ENCODE data around the gene DGKG. TPM values are rescaled to one million over a fixed set of nuclear protein-coding genes. Genes with fewer than 3 reads are reported as not detected.

DGKG gene
- total and polyA plus RNA-seq, 9 of the 15 experiments (the other 6 are each of a cell fraction or from before 2014, with no cell fraction given) = 0.01 to 0.36 (median 0.15) TPM

DNA sequence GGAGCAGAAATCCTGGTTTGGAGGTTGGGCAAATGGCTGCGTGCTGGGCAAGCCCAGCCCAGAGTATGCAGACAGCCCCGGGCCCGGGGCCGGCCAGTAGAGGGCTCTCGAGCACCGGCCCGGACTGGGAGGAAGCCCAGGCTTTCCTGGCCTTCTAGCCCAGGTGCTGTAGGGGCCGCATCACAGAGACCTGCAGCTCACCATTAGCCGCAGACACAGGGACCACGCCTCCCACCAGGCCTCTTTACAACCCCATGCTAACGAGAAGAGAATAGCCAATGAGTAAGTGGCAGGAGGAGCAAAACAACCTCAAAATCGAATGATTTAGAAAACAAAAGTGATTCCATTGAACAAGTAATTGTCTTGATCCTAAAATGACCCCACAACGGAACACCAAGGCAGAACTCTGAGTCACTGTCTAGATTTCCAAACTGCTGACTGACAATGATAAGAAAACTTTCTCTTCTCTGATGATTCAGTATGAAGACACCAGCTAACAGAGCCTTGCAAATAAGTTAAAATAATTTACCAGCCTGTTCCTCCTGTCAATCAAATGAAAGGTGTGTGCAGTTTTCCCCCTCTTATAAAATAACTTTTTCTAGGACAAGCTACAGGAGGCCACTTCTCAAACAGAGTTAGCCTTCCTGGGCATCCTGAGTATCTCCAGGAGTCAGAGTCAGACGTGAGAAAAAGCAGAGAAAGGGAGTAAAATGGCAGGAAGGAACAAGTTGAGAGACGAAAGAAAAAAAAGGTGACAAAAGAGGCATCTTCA, 102.2 kb downstream of the DGKG start (continued):
- TF ChIP-seq, protein P1, sequence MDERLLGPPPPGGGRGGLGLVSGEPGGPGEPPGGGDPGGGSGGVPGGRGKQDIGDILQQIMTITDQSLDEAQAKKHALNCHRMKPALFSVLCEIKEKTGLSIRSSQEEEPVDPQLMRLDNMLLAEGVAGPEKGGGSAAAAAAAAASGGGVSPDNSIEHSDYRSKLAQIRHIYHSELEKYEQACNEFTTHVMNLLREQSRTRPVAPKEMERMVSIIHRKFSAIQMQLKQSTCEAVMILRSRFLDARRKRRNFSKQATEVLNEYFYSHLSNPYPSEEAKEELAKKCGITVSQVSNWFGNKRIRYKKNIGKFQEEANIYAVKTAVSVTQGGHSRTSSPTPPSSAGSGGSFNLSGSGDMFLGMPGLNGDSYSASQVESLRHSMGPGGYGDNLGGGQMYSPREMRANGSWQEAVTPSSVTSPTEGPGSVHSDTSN (CRISPR knock-in tag; IDR thresholded peaks at IDR 0.05; ENCODE audit: low read depth) = no peak
- TF ChIP-seq, protein P1 (tag; conservative IDR thresholded peaks at IDR 0.05; ENCODE audit: low read depth) = peak; percentile 62
- TF ChIP-seq POLR3G (IDR thresholded peaks at IDR 0.05; ENCODE audit: extremely low read depth, insufficient read length, insufficient replicate concordance) = no peak
- TF ChIP-seq YY1 (IDR thresholded peaks at IDR 0.05; ENCODE audit: borderline replicate concordance in 1 of 3, control insufficient read depth in 1 of 3, extremely low read depth in 1 of 3, insufficient read depth in 3 of 3, insufficient read length in 1 of 3, insufficient replicate concordance in 2 of 3, low read depth in 1 of 3, low read length in 2 of 3) = peak in 2 of 3 experiments; percentile 38 to 72
- 0 out of 2 replicates have a peak, but pooled peaks have one; percentile 4 for TF ChIP-seq ZNF316 (IDR thresholded peaks at IDR 0.05)
- TF ChIP-seq CEBPB (tag; IDR thresholded peaks at IDR 0.05) = no peak
- TF ChIP-seq CBX3 (IDR thresholded peaks at IDR 0.05; ENCODE audit: borderline replicate concordance in 1 of 2, low read length in 2 of 2) = no peak
- no peak for TF ChIP-seq DACH1 (IDR thresholded peaks at IDR 0.05; ENCODE audit: partially characterized antibody)
- TF ChIP-seq, protein P2, sequence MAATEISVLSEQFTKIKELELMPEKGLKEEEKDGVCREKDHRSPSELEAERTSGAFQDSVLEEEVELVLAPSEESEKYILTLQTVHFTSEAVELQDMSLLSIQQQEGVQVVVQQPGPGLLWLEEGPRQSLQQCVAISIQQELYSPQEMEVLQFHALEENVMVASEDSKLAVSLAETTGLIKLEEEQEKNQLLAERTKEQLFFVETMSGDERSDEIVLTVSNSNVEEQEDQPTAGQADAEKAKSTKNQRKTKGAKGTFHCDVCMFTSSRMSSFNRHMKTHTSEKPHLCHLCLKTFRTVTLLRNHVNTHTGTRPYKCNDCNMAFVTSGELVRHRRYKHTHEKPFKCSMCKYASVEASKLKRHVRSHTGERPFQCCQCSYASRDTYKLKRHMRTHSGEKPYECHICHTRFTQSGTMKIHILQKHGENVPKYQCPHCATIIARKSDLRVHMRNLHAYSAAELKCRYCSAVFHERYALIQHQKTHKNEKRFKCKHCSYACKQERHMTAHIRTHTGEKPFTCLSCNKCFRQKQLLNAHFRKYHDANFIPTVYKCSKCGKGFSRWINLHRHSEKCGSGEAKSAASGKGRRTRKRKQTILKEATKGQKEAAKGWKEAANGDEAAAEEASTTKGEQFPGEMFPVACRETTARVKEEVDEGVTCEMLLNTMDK (IDR thresholded peaks at IDR 0.05; ENCODE audit: borderline replicate concordance, insufficient read depth, low read depth, low read length, poor library complexity, severe bottlenecking) = peak; percentile 87
- TF ChIP-seq, protein P3, sequence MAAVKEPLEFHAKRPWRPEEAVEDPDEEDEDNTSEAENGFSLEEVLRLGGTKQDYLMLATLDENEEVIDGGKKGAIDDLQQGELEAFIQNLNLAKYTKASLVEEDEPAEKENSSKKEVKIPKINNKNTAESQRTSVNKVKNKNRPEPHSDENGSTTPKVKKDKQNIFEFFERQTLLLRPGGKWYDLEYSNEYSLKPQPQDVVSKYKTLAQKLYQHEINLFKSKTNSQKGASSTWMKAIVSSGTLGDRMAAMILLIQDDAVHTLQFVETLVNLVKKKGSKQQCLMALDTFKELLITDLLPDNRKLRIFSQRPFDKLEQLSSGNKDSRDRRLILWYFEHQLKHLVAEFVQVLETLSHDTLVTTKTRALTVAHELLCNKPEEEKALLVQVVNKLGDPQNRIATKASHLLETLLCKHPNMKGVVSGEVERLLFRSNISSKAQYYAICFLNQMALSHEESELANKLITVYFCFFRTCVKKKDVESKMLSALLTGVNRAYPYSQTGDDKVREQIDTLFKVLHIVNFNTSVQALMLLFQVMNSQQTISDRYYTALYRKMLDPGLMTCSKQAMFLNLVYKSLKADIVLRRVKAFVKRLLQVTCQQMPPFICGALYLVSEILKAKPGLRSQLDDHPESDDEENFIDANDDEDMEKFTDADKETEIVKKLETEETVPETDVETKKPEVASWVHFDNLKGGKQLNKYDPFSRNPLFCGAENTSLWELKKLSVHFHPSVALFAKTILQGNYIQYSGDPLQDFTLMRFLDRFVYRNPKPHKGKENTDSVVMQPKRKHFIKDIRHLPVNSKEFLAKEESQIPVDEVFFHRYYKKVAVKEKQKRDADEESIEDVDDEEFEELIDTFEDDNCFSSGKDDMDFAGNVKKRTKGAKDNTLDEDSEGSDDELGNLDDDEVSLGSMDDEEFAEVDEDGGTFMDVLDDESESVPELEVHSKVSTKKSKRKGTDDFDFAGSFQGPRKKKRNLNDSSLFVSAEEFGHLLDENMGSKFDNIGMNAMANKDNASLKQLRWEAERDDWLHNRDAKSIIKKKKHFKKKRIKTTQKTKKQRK (IDR thresholded peaks at IDR 0.05; ENCODE audit: borderline replicate concordance, low read depth, low read length) = no peak
- TF ChIP-seq ASH1L (IDR thresholded peaks at IDR 0.05; ENCODE audit: borderline replicate concordance, low read depth, partially characterized antibody) = no peak
- peak; percentile 24 for TF ChIP-seq ZFP36 (IDR thresholded peaks at IDR 0.05; ENCODE audit: low read depth, low read length, partially characterized antibody)
- TF ChIP-seq, protein P4, sequence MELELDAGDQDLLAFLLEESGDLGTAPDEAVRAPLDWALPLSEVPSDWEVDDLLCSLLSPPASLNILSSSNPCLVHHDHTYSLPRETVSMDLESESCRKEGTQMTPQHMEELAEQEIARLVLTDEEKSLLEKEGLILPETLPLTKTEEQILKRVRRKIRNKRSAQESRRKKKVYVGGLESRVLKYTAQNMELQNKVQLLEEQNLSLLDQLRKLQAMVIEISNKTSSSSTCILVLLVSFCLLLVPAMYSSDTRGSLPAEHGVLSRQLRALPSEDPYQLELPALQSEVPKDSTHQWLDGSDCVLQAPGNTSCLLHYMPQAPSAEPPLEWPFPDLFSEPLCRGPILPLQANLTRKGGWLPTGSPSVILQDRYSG (tag; conservative IDR thresholded peaks at IDR 0.05; ENCODE audit: low read depth) = no peak
- no peak for TF ChIP-seq POLR2G (IDR thresholded peaks at IDR 0.05; ENCODE audit: low read depth, low read length)
- no peak for TF ChIP-seq KDM5B (IDR thresholded peaks at IDR 0.05; ENCODE audit: insufficient replicate concordance, low read depth, low read length)
